ENCODE measurements around the gene TECPR2.

DNA sequence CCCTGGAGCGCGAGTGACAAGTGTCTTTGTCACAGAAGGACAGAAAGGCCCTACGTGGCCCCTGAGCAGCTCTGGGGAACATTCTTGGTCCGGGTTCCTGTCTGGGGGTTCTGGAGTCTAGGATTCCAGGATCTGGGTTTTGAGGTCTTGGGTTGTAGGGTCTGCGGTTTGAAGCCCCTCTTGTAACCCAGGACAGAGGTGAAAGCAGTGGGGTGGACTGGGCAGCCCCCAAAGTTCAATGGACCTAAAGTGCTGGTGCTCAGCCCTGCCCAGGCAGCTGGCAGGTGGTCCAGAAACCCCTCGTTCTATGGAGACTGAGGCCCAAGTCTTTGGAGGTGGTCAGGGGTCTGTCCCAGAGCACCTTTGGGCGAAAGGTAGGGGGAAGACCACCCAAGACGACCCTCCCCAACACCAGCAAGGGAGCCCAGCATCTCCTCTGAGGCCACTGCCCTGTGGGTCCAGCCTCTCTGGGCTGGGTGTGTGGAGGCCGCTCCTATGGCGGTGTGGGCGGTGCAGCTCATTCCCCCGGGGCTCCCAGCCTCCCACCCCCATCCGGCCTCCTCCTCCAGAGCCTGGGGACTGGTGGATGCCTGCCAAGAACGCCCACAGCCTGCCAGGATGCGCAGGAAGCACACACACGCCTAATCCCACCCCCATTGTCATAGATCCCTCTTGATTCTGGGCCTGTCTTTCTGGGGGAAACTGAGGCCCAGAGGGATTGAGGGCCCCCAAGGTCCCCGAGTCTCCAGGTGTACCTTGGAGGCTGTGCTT, 177.0 kb downstream of the TECPR2 start:
- no peak for TF ChIP-seq POLR2A (IDR thresholded peaks at IDR 0.05)
- TF ChIP-seq, protein P1, sequence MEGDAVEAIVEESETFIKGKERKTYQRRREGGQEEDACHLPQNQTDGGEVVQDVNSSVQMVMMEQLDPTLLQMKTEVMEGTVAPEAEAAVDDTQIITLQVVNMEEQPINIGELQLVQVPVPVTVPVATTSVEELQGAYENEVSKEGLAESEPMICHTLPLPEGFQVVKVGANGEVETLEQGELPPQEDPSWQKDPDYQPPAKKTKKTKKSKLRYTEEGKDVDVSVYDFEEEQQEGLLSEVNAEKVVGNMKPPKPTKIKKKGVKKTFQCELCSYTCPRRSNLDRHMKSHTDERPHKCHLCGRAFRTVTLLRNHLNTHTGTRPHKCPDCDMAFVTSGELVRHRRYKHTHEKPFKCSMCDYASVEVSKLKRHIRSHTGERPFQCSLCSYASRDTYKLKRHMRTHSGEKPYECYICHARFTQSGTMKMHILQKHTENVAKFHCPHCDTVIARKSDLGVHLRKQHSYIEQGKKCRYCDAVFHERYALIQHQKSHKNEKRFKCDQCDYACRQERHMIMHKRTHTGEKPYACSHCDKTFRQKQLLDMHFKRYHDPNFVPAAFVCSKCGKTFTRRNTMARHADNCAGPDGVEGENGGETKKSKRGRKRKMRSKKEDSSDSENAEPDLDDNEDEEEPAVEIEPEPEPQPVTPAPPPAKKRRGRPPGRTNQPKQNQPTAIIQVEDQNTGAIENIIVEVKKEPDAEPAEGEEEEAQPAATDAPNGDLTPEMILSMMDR (IDR thresholded peaks at IDR 0.05): no peak

Measured in body of pancreas (tissue), 4 donors.